GM12801 (cell line): Measurements from ENCODE around the gene GAL3ST1.

Experiments used
- TF ChIP-seq, protein P1 (sequence below): IDR thresholded peaks from one replicate; pipeline ENCODE4 v1.5.1; 2011; ENCODE audit warnings: control low read depth; ENCODE audit not compliant: insufficient read length; ENCODE audit errors: extremely low read depth

The GAL3ST1 gene

DNA sequence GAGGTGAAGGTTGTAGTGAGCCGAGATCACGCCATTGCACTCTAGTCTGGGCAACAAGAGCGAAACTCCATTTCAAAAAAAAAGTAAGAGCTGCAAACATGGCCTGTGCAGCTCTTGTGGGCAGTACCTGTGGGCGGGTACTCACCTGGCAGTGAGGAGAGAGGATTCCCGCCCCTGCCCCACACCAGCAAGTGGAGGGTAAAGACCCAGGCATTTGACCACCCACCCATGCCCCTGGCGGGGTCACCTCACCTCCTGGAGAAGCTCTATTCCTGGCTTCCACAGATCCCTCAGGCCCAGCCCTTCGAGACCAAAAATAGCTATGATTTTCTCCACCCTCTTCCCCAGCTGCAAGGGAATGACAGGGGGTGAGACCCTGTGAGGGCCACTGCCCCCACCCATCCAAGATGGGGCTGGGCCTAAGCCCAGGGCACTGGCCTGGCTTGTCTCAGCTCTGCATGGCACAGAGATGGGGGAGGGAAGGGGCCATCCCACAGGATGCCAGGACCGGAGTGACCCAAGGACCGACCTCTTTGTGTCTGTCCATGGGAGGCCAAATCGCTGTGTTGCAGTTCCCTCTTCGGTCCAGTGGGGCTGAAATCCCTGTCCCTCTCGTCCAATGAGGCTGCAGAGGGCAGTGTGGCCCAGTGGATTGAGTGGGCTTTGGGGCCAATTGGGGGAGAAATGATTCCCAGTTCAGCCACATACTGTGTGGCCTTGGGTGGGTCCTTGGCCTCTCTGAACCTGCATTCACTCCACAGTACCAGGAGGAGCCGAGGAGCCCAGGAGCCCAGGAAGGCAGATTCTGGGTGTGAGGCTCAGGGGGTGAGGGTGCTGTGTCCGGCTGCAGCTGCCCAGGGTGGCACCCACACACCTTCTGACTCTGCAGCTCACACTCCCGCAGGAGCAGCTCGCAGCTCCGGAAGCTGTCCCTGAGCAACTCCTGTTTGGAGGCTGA lies 42.5 kb downstream of the GAL3ST1 start:
- TF ChIP-seq, protein P1, sequence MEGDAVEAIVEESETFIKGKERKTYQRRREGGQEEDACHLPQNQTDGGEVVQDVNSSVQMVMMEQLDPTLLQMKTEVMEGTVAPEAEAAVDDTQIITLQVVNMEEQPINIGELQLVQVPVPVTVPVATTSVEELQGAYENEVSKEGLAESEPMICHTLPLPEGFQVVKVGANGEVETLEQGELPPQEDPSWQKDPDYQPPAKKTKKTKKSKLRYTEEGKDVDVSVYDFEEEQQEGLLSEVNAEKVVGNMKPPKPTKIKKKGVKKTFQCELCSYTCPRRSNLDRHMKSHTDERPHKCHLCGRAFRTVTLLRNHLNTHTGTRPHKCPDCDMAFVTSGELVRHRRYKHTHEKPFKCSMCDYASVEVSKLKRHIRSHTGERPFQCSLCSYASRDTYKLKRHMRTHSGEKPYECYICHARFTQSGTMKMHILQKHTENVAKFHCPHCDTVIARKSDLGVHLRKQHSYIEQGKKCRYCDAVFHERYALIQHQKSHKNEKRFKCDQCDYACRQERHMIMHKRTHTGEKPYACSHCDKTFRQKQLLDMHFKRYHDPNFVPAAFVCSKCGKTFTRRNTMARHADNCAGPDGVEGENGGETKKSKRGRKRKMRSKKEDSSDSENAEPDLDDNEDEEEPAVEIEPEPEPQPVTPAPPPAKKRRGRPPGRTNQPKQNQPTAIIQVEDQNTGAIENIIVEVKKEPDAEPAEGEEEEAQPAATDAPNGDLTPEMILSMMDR = no peak

DNA sequence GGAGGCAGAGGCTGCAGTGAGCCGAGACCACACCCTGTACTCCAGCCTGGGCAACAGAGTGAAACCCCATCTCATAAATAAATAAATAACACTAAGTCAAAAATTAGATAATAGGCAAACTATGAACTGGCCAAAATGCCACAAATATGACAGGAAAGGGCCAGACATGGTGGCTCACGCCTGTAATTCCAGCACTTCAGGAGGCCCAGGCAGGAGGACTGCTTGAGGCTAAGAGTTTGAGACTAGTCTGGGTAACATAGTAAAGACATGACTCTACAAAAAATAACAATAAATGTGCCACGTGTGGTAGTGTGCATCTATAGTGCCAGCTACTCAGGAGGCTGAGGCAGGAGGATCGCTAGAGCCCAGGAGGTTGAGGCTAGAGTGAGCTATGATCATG lies 47.8 kb downstream of the GAL3ST1 start:
- TF ChIP-seq, protein P1 = no peak

DNA sequence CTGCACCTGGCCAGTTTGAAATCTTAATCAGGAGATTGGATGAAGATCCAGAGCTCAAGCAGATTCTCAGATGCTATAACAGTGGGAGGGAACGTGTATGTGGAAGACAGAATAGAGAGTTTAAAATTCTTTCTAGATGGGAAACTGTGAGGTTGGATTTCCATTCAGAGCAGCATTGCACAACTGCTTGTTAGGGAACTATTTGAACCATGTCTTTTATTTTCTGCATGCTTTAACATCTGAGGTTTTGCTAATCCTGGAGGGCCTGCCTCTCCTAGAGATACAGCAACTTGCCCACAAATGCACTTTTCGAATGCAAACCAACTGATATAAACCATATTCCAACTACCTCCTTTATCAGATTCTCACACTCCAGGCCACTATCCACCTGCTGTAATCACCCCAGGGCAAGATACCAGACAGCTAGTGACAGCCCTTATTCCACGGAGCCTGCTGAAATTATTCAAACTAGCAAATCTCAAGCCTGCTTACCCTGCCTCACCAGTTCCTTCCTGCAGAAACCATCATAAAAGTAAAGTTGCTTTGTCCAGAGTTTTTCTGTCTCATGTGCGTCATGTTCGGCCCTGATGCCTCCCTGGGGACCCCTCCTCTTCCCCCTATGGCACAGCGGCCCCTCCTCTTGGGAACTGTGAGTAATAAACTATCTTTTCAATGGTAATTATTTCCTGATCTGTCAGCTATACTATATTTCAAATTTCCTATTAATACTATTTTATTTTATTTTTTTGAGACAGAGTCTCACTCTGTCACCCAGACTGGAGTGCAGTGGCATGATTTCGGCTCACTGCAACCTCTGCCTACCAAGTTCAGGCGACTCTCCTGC lies 50.6 kb downstream of the GAL3ST1 start:
- TF ChIP-seq, protein P1 = no peak

DNA sequence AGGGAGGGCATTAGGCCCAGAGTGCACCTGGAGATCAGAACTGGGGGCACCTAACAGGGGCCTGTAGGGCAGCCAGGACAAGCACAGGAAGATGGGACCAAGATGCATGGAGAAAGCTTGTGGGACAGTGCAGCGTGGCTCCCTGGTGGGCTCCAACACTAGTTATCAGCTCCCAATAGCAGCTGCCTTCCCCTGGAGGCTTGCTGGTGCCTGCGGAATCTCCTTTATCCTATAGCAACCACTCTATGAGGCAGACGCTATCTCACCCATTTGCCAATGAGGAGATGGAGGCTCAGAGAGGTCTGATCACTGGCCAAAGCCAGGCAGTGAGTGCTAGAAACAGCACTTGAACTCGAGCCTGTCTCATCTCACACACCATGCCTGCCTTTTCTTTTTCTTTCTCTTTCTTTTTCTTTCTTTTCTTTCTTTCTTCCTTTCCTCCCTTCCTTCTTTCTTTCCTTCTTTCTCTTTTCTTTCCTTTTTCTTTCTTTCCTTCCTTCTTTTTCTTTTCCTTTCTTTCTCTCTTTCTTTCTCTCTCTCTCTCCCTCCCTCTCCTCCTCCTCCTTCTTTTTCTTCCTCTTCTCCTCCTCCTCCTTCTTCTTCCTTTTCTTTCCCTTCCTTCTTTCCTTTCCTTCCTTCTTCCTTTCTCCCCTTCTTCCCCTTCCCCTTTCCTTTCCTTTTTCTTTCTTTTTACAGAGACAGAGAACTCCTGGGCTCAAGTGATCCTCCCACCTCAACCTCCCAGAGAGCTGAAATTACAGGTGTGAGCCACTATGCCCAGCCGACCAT lies 52.9 kb downstream of the GAL3ST1 start:
- TF ChIP-seq, protein P1 = no peak

DNA sequence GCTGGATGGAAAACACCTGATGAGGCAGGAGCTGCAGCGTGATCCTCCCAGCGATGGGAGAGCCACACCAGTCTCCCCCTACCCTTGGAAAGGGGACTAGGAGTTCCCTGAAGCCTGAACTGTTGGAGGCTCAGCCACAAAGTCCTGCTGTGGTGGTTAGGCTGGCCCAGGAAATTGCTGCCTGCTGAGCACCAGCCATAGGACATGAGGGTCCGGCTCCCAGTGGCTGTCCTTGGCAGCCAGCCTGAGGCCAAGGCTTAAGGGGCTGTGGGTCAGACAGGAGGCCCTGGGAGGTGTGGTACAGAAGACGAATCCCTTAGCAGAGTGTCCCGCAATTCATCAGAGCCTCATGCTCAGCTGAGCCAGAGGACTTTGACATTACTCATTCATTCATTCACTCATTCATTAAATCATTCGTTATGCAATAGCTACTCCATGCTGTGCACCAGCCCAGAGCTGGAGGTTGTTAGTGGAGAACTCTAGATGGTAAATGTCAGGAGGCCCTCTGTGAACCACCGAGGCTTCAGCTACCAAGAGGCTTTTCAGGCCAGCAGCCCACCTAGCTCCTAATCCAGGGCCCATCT lies 54.5 kb downstream of the GAL3ST1 start:
- TF ChIP-seq, protein P1 = no peak

DNA sequence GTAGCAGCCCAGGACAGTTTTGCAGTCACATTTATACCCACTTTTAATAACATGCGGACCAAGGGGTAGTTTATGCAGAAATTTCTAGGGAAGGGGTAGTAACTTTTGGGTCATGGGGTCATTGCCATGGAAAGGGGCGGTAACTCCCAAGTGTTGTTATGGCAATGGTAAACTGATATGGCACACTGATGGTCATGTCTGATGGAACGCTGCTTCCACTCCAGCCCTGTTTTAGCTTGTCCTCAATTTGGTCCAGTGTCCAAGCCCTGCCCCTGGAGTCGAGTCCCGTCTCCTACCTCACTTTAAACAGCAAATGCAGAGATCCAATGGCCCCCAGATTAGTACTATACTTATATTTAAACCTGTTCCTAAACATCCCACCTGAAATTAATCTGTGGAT lies 57.7 kb downstream of the GAL3ST1 start:
- TF ChIP-seq, protein P1 = no peak
